Sigmoid colon (tissue), 7 donors: ENCODE measurements around the gene DCDC1. TPM values are rescaled to one million over a fixed set of nuclear protein-coding genes. Genes with fewer than 3 reads are reported as not detected.

ENCODE experiments used
- DNase-seq: peaks from one replicate; pipeline ENCODE4 v3.0.0-alpha.2; 2019
- H3K27ac ChIP-seq, 4 donors: fragments of 200-600 bp; sonication (generic); one replicate each; pipeline ENCODE4 v1.5.1; 2016 to 2019; ENCODE audit warnings: mild to moderate bottlenecking in 1 of 4
- H3K27me3 ChIP-seq, 3 donors: fragments of 200-600 bp; sonication (generic); one replicate each; pipeline ENCODE4 v1.5.1; 2019; ENCODE audit warnings: mild to moderate bottlenecking in 1 of 3
- H3K36me3 ChIP-seq, 4 donors: fragments of 200-600 bp; sonication (generic); one replicate each; pipeline ENCODE4 v1.5.1; 2016 to 2019
- H3K4me1 ChIP-seq, 4 donors: fragments of 200-600 bp; sonication (generic); one replicate each; pipeline ENCODE4 v1.5.1; 2017 to 2019
- H3K4me3 ChIP-seq, 4 donors: fragments of 200-600 bp; sonication (generic); one replicate each; pipeline ENCODE4 v1.5.1; 2017 to 2019; ENCODE audit warnings: mild to moderate bottlenecking in 2 of 4, moderate library complexity in 1 of 4
- H3K9me3 ChIP-seq, 4 donors: fragments of 200-600 bp in 3 of 4; sonication (generic) in 3 of 4; one replicate each; pipeline versions ENCODE4 v1.5.1 to v1.6.1; 2013 to 2019
- EP300 ChIP-seq, 4 donors: sonication (generic); formaldehyde crosslinking; IDR thresholded peaks; one replicate each; pipeline ENCODE4 v1.6.1; 2017; ENCODE audit warnings: antibody characterized with exemption in 4 of 4
- POLR2A ChIP-seq, 2 donors: fragments of 450-650 bp; IDR thresholded peaks; one replicate each; pipeline ENCODE4 v1.6.1; 2016; ENCODE audit warnings: antibody characterized with exemption in 2 of 2, mild to moderate bottlenecking in 2 of 2, moderate library complexity in 2 of 2
- POLR2AphosphoS5 ChIP-seq, 4 donors: sonication (generic); formaldehyde crosslinking; IDR thresholded peaks; one replicate each; pipeline ENCODE4 v1.6.1; 2017; ENCODE audit warnings: antibody characterized with exemption in 4 of 4
- WGBS, 2 donors: extraction: QIAGEN DNeasy Blood & Tissue Kit; methylation state at CpG; one replicate each; pipeline ENCODE4 v1.1.7; 2013; 5-methylcytosine and 5-hydroxymethylcytosine counted together
- intact Hi-C: fragments of 100-400 bp; cut with DNase I; formaldehyde crosslinking; loops from one replicate; pipeline ENCODE4 v1.15.1; 2023
- polyA plus RNA-seq, 3 donors: library from polyadenylated mRNA; stranded (reverse); fragments of 200-250 nt; gene quantifications; one replicate each; pipeline ENCODE4 v1.2.3, GENCODE V29; 2013
- total RNA-seq, 4 donors: library from RNA; depleted of rRNA; stranded (reverse); fragments of >200 nt; gene quantifications; one replicate each; pipeline ENCODE4 v1.1.0, GENCODE V29; 2016
- TF ChIP-seq, protein P1 (sequence below), 4 experiments: fragments of 450-650 bp in 3 of 4; fragments of 200-600 bp in 1 of 4; IDR thresholded peaks; one replicate each; pipeline ENCODE4 v1.5.1; 2016 to 2019; ENCODE audit warnings: antibody characterized with exemption in 4 of 4, mild to moderate bottlenecking in 3 of 4, moderate library complexity in 2 of 4
- donor health status: healthy with polysubstance abuse.
- donor health status: Bipolar disorder and iron deficiency.
- donor health status: healthy.

DCDC1 gene
- total and polyA plus RNA-seq, 7 donors, result 0.06 to 1.1 (median 0.30) TPM; not detected in 3

DNA sequence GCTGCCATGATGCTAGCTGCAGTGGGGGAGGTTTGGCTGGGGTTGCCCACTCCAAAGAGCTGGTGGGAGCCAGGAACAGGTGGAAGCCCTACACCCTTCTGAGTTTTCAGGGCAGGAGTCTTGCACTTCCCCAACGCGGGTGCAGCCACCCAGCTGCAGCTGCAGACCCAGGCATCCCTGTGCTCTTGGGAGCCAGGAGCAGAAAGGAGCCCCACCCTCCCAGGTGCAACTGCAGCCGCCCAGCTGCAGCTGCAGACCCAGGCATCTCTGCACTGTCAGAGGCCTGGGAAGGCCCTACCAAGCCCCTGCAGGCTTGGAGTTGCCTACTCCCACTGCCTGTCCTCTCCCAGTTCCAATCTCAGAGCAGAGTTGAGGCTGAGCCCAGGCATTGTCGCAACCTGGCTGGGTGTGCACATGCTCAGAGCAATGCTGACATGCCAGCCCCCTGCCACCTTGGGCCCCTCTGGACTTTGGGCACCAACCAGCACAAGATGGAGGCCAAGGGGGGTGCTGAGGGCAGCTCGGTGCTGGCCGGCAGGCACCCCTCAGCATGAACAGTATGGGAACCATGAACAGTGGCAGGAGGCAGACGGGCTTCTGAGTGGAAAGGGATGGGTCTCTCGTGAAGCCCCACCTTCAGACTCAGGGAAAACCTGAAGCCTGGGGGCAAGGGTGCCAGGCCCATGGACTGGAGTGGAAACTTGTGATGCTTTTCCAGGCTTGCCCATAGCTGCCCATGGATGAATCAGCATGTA lies 195.4 kb downstream of the DCDC1 start:
- Histone ChIP-seq H3K27ac (no peak overlapping the region), H3K4me1 (no peaks in the 10 kb centered on the region), H3K36me3 (no peaks in the 10 kb centered on the region), H3K9me3 (peaks cover 0 to 4% (median 0%) of the 10 kb centered on the region in 4 donors), H3K27me3 (no peaks in the 10 kb centered on the region), H3K4me3 (no peak overlapping the region)
- 85 to 93% methylated on average over 8 of the region's 8 CpGs for WGBS, 2 donors
- no peak for TF ChIP-seq EP300 (IDR thresholded peaks at IDR 0.05)
- no peak for TF ChIP-seq POLR2A (IDR thresholded peaks at IDR 0.05)
- TF ChIP-seq POLR2AphosphoS5 (IDR thresholded peaks at IDR 0.05), result no peak
- TF ChIP-seq, protein P1, sequence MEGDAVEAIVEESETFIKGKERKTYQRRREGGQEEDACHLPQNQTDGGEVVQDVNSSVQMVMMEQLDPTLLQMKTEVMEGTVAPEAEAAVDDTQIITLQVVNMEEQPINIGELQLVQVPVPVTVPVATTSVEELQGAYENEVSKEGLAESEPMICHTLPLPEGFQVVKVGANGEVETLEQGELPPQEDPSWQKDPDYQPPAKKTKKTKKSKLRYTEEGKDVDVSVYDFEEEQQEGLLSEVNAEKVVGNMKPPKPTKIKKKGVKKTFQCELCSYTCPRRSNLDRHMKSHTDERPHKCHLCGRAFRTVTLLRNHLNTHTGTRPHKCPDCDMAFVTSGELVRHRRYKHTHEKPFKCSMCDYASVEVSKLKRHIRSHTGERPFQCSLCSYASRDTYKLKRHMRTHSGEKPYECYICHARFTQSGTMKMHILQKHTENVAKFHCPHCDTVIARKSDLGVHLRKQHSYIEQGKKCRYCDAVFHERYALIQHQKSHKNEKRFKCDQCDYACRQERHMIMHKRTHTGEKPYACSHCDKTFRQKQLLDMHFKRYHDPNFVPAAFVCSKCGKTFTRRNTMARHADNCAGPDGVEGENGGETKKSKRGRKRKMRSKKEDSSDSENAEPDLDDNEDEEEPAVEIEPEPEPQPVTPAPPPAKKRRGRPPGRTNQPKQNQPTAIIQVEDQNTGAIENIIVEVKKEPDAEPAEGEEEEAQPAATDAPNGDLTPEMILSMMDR (IDR thresholded peaks at IDR 0.05), result no peak
- DNase-seq, result no peak
- intact Hi-C loops, result no loop called here

DNA sequence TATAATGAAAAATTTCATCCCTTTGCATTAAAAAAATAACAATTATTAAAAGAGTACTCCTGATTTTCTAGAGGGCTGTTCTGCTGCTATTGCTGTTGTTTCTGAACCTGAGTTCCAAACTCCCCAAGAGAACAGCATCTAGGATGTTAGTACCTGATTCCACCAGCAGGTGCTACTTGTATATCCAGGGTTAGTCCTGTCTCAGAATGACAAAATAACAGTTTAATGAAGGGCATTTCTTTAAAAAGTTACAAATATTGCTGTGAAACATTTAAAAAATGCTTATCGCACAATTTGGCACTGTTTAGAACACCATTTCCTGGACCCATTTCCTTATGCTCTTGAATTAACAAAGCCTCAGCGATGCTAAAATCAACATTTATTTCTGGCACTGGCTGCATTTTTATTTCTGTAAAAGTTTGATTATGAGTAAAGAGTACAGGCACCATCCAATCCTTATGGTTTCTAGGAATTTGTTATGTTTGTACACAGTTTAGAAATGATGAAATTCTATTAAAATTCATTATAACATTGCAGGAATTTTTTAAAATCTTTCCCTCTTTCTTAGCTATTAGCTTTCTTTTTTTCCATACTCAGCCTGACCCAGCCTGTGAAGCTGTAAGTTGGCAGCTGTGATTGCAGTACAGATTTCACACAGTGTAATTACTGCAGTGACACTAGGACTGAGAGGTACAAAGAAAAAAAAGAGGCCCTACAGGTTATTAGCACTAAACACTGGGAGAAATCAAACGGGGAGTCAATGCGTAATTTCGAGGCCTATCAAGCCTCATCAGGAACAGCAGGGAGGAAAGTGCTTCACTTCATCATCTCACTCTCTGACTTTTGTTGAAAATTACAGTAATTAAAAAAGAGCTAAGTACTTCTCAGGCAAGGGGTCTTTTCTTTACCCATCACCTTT lies 208.8 kb downstream of the DCDC1 start:
- no peaks in the 10 kb centered on the region for H3K27me3 ChIP-seq
- 75 to 81% methylated on average over 5 of the region's 5 CpGs for WGBS, 2 donors
- H3K36me3 ChIP-seq, result no peaks in the 10 kb centered on the region
- no peak for DNase-seq
- TF ChIP-seq POLR2AphosphoS5 (IDR thresholded peaks at IDR 0.05), result no peak
- no peak for TF ChIP-seq POLR2A (IDR thresholded peaks at IDR 0.05)
- no peak for TF ChIP-seq EP300 (IDR thresholded peaks at IDR 0.05)
- TF ChIP-seq, protein P1 (IDR thresholded peaks at IDR 0.05), result no peak
- no peaks in the 10 kb centered on the region for H3K9me3 ChIP-seq
- intact Hi-C loops, result no loop called here
- no peak overlapping the region for H3K27ac ChIP-seq
- H3K4me1 ChIP-seq, result no peaks in the 10 kb centered on the region
- no peak overlapping the region for H3K4me3 ChIP-seq

DNA sequence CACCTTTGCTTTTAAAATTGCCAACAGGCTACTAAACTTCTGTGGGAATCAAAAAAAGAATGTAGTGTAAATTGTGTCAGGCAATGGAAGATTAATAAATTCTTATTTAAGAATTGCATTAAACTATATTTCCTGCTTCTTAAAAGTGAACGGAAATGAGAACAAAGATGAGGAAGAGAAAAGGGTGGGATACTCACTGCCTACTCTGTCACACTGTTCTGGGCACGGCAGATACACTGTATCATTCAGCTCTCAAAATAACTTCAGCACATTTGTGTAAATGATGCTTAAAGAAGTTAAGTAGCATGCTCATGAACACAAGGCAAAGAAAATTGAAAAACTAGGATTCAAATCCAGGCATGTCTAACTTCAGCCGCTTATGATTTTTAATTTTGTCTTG lies 218.7 kb downstream of the DCDC1 start:
- Histone ChIP-seq H3K27ac (no peak overlapping the region), H3K4me1 (no peaks in the 10 kb centered on the region), H3K4me3 (no peak overlapping the region), H3K36me3 (no peaks in the 10 kb centered on the region), H3K27me3 (no peaks in the 10 kb centered on the region), H3K9me3 (no peaks in the 10 kb centered on the region)
- no peak for TF ChIP-seq EP300 (IDR thresholded peaks at IDR 0.05)
- no peak for TF ChIP-seq POLR2AphosphoS5 (IDR thresholded peaks at IDR 0.05)
- no peak for TF ChIP-seq POLR2A (IDR thresholded peaks at IDR 0.05)
- TF ChIP-seq, protein P1 (IDR thresholded peaks at IDR 0.05), result no peak
- intact Hi-C loops, result no loop called here
- DNase-seq, result no peak
- WGBS, 2 donors, result 87% methylated on average over 3 of the region's 3 CpGs

DNA sequence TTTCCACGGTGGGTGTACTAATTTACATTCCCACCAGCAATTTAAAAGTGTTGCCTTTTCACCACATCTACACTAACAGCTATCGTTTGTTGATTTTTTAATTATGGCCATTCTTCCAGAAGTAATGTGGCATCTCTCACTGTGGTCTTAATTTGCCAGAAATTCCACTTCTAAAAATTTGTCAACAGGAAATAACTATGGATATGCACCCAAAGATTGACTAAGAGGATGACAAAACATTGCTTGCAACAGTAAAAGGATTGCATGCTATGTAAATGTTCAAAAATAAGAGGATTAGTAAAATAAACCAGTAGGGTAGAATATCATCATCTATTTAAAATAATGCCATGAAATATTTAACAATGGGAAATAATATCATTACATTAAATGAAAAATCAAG lies 219.5 kb downstream of the DCDC1 start:
- no peaks in the 10 kb centered on the region for H3K36me3 ChIP-seq
- H3K9me3 ChIP-seq, result no peaks in the 10 kb centered on the region
- H3K4me1 ChIP-seq, result no peaks in the 10 kb centered on the region
- no peak overlapping the region for H3K4me3 ChIP-seq
- no peak overlapping the region for H3K27ac ChIP-seq
- intact Hi-C loops, result no loop called here
- TF ChIP-seq, protein P1 (IDR thresholded peaks at IDR 0.05), result no peak
- no peak for TF ChIP-seq POLR2AphosphoS5 (IDR thresholded peaks at IDR 0.05)
- no peak for TF ChIP-seq EP300 (IDR thresholded peaks at IDR 0.05)
- no peak for TF ChIP-seq POLR2A (IDR thresholded peaks at IDR 0.05)
- DNase-seq, result no peak
- H3K27me3 ChIP-seq, result no peaks in the 10 kb centered on the region
- WGBS, 2 donors, result 87 to 92% methylated on average over 2 of the region's 2 CpGs
